Cardiac fibroblast (primary cell): Measurements from ENCODE around the gene COTL1.
"Not testable (repeated sequence)": the region's sequence is repeated elsewhere in the genome, so short reads cannot be mapped to it uniquely, and the experiment has no call there.

ENCODE experiments used
- DNase-seq, 2 donors: peaks; one replicate each; pipeline versions ENCODE4 v3.0.0 to v3.0.0-alpha.2; 2010; ENCODE audit warnings: low read depth in 2 of 2
- H3K4me3 ChIP-seq, 2 donors: replicated peaks in 1 of 2; 1 replicate in 1 of 2; 2 replicates in 1 of 2; pipeline ENCODE4 v1.5.1; 2011; ENCODE audit warnings: low read depth in 2 of 2, low read length in 2 of 2, mild to moderate bottlenecking in 2 of 2, moderate library complexity in 1 of 2
- CTCF ChIP-seq: IDR thresholded peaks from one replicate; pipeline ENCODE4 v1.5.1; 2011; ENCODE audit warnings: low read depth, mild to moderate bottlenecking, low read length, inconsistent platforms

Gene COTL1

DNA sequence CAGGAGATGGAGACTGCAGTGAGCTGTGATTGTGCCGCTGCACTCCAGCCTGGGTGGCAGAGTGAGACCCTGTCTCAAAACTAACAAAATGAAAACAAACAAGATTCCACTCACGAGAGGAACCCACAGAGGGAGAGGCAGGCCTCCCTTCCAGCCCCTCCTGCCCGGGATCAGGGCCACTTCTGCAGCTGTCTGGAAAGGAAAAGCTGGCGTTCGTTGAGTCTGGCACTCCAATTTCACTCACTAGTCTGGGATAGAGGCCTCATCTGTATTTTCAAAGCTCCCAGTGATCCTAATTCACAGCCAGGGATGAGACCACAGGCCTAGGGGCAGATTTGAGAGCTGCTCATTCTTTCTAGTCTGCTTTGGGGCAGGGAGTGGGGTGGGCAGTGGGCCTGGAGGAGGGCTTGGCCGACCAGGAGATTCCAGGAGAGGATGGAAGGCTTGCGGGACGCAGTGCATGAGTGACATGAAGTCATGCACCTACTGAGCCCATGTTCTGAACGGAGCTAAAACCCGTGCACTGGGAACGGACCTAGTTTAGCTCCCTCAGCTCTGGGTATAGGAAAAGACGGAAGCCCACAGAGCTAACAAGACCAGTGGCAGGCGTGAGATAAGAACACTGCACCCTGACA lies 54.0 kb downstream of the COTL1 start:
- DNase-seq = no peak
- H3K4me3 ChIP-seq = no peak overlapping the region
- TF ChIP-seq CTCF = no peak

- no peak overlapping the region for H3K4me3 ChIP-seq
- no peak for TF ChIP-seq CTCF
- no peak for DNase-seq
These were observed 54.7 kb downstream of the COTL1 start for GRCh38 chr16:84563064-84563715.

GRCh38 chr16:84562174-84562815 lies 55.6 kb downstream of the COTL1 start:
- no peak for DNase-seq
- no peak for TF ChIP-seq CTCF
- no peak overlapping the region for H3K4me3 ChIP-seq

GRCh38 chr16:84561291-84561690 lies 56.6 kb downstream of the COTL1 start:
- no peak overlapping the region for H3K4me3 ChIP-seq
- DNase-seq = no peak
- TF ChIP-seq CTCF = no peak

GRCh38 chr16:84560269-84560668 lies 57.6 kb downstream of the COTL1 start:
- TF ChIP-seq CTCF = no peak
- H3K4me3 ChIP-seq = no peak overlapping the region
- no peak for DNase-seq

DNA sequence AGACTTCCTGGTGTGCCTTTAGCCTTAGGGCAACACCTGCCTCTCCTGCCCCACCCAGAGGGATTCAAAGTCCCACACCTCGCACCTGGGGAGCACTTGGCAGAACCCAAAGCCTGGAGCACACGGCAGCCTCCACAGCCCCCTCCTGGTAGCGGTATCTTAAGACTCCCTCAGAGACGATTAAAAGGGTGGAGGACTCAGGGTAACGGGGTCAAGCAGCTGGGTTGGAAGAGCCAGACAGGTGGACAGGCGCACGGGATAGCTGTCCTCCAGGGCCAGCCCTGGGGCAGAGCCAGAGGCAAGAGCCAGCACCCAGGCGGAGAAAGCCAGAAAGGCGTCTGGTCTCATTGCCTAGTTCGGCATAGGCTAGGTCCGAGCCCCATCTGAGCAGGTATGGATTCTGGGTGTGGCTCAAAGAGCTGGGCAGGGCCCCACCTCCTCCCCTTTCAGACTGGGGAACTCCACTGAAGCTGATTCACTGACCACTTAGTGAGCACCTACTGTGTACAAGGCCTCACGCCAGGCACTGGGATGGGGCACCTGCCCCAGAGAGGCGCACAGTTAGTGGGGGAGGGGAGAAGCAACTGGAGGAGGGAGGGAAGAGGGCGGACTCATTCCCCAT lies 58.5 kb downstream of the COTL1 start:
- no peak for DNase-seq
- no peak for TF ChIP-seq CTCF
- H3K4me3 ChIP-seq = no peak overlapping the region

DNA sequence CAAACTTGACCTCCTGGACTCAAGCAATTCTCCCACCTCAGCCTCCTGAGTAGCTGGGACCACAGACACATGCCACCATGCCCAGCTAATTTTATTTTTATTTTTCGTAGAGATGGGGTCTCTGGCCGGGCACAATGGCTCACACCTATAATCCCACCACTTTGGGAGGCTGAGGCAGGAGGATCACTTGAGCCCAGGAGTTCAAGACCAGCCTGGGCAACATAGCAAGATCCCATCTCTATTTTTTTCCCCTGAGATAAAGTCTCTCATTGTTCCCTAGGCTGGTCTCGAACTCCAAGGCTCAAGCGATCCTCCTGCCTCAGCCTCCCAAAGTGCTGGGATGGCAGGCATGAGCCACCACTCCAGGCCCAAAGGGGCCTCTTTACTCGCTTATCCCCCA lies 59.0 kb downstream of the COTL1 start:
- H3K4me3 ChIP-seq, DNase-seq: not testable (repeated sequence)
